ENCODE data around the gene CD209. TPM values are rescaled to one million over a fixed set of nuclear protein-coding genes. Genes with fewer than 3 reads are reported as not detected.
"Not testable (repeated sequence)": the region's sequence is repeated elsewhere in the genome, so short reads cannot be mapped to it uniquely, and the experiment has no call there.

CD209 gene
- total and polyA plus RNA-seq, 3 donors from 2014 or later: 0.55 to 5.0 (median 0.74) TPM

GRCh38 chr19:7751157-7751783 lies 3.9 kb upstream of the CD209 start:
- WGBS, 2 donors: 78 to 84% methylated on average over 12 of the region's 12 CpGs
- DNase-seq: no peak
- intact Hi-C loops (cut with DNase I; ENCODE audit: low total_unique reads): no loop called here
- Histone ChIP-seq H3K27ac (no peak overlapping the region), H3K9me3 (no peaks in the 10 kb centered on the region), H3K4me1 (no peaks in the 10 kb centered on the region), H3K4me3 (no peak overlapping the region), H3K36me3 (ENCODE audit: low read depth, missing control alignments) (no peaks in the 10 kb centered on the region), H3K27me3 (no peaks in the 10 kb centered on the region)
- TF ChIP-seq POLR2A (IDR thresholded peaks at IDR 0.05) (no peak), CTCF (IDR thresholded peaks at IDR 0.05) (no peak)

- intact Hi-C loops (cut with DNase I; ENCODE audit: low total_unique reads): no loop called here
- H3K4me3 ChIP-seq: no peak overlapping the region
- WGBS, 2 donors: 34 to 51% methylated on average over 4 of the region's 4 CpGs
Measured at GRCh38 chr19:7748756-7749155, 1.4 kb upstream of the CD209 start.

DNA sequence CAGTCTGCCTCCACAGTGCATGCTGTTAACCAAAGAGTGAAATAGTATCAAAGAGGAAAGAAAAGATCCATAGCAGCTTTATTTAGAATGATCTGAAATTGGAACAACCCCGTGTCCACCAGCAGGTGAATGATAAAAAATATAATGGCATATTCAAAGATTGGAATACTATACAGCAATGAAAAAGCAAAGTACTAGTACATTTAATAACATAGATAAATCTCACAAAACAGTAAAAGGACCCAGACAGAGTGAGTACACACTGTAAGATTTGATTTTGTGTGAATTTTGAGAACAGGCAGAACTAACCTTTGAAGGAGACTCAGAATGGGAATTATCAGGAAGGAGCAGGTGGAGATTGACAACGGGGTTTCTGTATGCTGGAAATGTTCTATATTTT lies 837 bp upstream of the CD209 start:
- intact Hi-C loops (cut with DNase I; ENCODE audit: low total_unique reads): no loop called here
- TF ChIP-seq CTCF (IDR thresholded peaks at IDR 0.05): no peak
- no peak for TF ChIP-seq POLR2A (IDR thresholded peaks at IDR 0.05)
- no peak overlapping the region for H3K27ac ChIP-seq
- H3K4me1 ChIP-seq: peaks cover 3% of the 10 kb centered on the region
- no peaks in the 10 kb centered on the region for H3K27me3 ChIP-seq
- no peak for DNase-seq
- H3K4me3 ChIP-seq: no peak overlapping the region
- WGBS, 2 donors: 78 to 81% methylated on average over 2 of the region's 2 CpGs
- no peaks in the 10 kb centered on the region for H3K36me3 ChIP-seq (ENCODE audit: low read depth, missing control alignments)
- no peaks in the 10 kb centered on the region for H3K9me3 ChIP-seq

More at GRCh38 chr19:7748756-7749155, 1.4 kb upstream of the CD209 start:
- peak; percentile 37 for DNase-seq
- no peaks in the 10 kb centered on the region for H3K27me3 ChIP-seq
- H3K36me3 ChIP-seq (ENCODE audit: low read depth, missing control alignments): no peaks in the 10 kb centered on the region
- peaks cover 3% of the 10 kb centered on the region for H3K4me1 ChIP-seq
- no peak for TF ChIP-seq POLR2A (IDR thresholded peaks at IDR 0.05)
- no peak for TF ChIP-seq CTCF (IDR thresholded peaks at IDR 0.05)
- no peak overlapping the region for H3K27ac ChIP-seq
- no peaks in the 10 kb centered on the region for H3K9me3 ChIP-seq

DNA sequence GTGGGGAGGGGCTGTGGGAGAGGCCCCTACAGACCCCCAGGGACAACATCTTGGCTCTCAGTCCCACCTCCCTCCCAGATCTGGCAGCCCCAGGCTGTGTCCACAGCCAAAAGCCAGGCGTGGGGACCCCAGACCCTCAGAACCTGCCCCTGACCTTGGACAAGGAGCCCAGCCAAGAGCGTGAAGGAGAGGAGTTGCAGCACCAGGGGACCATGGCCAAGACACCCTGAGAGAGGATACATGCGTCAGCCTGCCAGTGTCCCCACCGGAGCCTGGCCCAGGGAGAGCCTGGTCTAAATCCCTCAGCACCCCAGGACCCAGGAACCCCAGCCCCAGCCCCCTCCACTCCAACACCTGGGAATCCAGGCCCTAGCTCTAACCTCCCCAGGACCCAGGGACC lies 1.0 kb downstream of the CD209 start:
- H3K4me1 ChIP-seq; H3K9me3 ChIP-seq; H3K36me3 ChIP-seq (ENCODE audit: low read depth, missing control alignments); intact Hi-C loops (cut with DNase I; ENCODE audit: low total_unique reads); H3K27ac ChIP-seq; H3K27me3 ChIP-seq; H3K4me3 ChIP-seq; DNase-seq: not testable (repeated sequence)
- 48% methylated on average over 4 of the region's 4 CpGs; no CpG with 5 or more reads in 1 of the 2 donors for WGBS, 2 donors

DNA sequence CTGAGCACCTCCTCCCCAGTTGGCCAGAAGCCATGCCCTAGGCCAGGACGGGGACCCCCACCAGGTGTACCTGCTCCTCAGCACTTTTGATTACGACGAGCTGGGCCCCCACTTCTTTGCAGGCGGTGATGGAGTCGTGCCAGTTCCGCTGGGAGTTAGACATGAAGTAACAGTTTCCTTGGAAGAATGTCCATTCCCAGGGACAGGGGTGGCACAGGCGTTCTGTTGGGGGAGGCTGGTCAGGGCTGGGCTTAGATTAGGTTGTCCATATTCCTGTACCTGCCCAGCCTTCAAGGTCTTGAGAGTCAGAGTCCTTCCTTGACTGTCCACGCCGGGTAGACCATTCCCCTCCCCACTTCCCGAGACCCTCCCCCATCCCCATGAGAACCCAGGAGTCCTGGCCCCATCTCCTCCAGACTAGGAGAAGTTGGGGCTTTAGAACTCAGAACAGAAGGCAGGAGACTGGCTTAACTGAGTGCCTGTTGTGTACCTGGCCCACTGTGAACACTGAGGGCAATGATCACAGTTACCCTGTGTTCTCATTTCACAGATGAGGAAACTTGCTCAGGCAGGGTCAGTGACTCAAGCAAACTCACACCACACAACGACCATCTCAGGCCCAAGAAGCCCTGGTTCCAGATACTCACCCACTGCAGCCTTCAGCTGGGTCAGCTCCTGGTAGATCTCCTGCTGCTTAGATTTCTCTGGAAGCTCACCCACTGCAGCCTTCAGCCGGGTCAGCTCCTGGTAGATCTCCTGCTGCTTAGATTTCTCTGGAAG lies 2.3 kb downstream of the CD209 start:
- 61% methylated on average over 11 to 12 of the region's 12 CpGs for WGBS, 2 donors
- intact Hi-C loops (cut with DNase I; ENCODE audit: low total_unique reads): no loop called here
- TF ChIP-seq CTCF (IDR thresholded peaks at IDR 0.05) (no peak), POLR2A (IDR thresholded peaks at IDR 0.05) (no peak)
- Histone ChIP-seq H3K27ac (no peak overlapping the region), H3K27me3 (no peaks in the 10 kb centered on the region), H3K36me3 (ENCODE audit: low read depth, missing control alignments) (no peaks in the 10 kb centered on the region), H3K9me3 (no peaks in the 10 kb centered on the region), H3K4me3 (no peak overlapping the region), H3K4me1 (peaks cover 3% of the 10 kb centered on the region)
- peak; percentile 54 for DNase-seq
